HG03521 (cell line): Measurements from ENCODE around the gene LTB4R2.

ENCODE experiments used
- ATAC-seq: cut with Tn5 transposase; IDR thresholded peaks from one replicate; pipeline ENCODE4 v1.9.1; 2021; ENCODE audit warnings: mild to moderate bottlenecking, moderate library complexity; ENCODE audit not compliant: unreplicated experiment

The LTB4R2 gene

DNA sequence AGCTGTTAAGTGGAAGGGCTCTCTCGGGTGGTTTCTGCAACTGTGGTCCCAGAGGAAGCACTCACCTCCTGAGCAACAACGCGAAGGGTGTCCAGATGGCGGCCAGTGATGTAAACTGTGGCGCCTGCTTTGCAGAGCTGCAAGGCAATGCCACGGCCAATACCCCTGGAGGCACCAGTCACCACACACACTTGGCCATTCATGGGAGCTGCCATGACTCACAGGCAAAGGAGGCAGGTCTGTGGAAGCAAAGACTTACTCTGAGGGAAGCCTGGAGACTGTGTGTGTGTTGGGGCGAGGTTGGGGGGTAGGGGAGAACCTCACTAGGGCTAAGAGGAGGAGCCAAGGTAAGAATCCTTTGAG is 11.1 kb upstream of the LTB4R2 start:
- ATAC-seq = peak; percentile 3

- peak; percentile 77 for ATAC-seq
These were observed 10.4 kb upstream of the LTB4R2 start, which contains the start of the genes DHRS1 and NOP9 for GRCh38 chr14:24299255-24300191. Gene DHRS1, minus strand, starts transcription at chr14:24299780. Its CDS starts 674 bp downstream, at chr14:24299106. Gene NOP9, plus strand, starts transcription at chr14:24299850. Its CDS starts 105 bp downstream, at chr14:24299955.

DNA sequence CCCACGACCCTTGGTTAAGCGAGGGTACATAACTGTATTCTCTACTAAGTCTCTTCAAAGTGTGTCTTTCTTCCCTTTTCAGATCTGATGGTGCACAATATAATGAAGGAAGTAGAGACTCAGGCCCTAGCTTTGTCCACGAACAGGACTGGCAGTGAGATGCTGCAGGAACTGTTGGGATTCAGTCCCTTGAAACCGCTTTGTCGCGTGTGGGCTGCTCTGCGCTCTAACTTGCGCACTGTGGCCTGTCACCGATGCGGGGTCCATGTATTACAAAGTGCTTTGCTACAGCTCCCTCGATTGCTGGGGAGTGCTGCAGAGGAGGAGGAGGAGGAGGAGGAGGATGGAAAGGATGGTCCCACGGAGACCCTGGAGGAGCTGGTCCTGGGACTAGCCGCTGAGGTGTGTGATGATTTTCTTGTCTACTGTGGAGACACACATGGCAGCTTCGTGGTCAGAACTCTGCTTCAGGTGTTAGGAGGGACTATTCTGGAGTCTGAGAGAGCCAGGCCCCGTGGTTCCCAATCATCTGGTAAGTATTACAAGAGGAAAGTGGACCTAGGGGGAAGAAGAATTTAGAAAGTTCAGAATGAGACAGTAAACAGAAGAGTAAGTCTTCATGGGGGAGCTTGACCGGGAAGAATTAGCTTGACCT is 9.5 kb upstream of the LTB4R2 start:
- ATAC-seq = no peak

DNA sequence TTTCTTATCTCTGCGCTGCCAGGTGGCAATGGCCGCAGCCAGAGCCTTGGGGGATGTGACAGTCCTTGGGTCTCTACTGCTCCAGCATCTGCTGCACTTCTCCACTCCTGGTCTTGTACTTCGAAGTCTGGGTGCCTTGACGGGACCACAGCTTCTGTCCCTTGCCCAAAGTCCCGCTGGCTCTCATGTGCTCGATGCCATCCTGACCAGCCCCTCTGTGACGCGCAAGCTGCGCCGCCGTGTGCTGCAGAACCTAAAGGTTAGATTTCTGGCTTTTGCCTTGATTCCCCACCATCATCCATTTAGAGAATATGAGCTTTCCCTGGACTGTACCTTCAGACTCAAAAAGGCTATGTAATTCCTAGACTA is 5.9 kb upstream of the LTB4R2 start:
- ATAC-seq = no peak

- no peak for ATAC-seq
These were observed 2.8 kb upstream of the LTB4R2 start for GRCh38 chr14:24307156-24307574.

DNA sequence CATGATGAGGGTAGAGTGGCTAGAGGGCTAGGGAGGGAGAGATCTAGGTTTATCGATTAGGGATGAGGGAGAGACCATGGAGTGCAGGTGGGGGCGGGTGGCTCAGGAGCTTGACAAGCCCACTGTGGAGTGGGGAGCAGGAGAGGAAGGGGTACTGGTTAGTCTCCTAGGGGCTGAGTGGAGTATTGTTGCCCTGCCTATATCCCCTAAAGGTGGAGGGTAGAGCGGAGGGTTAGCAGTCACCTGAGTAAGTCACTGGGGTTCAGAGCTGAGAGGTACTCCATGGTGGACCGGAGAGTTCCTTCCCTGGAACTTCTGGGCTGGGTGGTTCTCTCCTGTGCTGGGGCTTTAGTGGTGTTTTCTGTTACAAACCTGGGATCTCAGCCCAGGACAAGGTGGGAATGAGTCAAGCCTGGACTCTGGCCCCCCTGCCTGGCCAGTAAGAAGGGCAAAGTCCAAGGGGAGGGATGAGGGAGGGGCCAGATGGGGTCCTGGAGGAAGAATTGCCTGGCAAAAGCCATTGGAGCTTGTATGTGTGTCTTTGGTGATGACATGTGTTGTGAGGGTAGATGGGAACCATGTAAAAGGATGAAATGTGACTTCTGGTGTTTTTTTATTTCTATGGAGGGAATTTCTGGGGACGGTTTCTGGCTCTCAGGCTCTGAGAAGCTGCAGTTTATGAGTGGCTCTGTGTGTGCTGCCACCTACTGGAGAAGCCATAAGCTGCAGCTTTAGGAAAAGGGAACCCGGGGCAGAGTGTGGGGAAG is 2.2 kb upstream of the LTB4R2 start, which contains the start of gene CIDEB:
TSS of gene CIDEB (minus strand) at position 403 of the 767 bp plus-strand sequence. CDS start at position 284, 119 bp downstream.
- no peak for ATAC-seq

DNA sequence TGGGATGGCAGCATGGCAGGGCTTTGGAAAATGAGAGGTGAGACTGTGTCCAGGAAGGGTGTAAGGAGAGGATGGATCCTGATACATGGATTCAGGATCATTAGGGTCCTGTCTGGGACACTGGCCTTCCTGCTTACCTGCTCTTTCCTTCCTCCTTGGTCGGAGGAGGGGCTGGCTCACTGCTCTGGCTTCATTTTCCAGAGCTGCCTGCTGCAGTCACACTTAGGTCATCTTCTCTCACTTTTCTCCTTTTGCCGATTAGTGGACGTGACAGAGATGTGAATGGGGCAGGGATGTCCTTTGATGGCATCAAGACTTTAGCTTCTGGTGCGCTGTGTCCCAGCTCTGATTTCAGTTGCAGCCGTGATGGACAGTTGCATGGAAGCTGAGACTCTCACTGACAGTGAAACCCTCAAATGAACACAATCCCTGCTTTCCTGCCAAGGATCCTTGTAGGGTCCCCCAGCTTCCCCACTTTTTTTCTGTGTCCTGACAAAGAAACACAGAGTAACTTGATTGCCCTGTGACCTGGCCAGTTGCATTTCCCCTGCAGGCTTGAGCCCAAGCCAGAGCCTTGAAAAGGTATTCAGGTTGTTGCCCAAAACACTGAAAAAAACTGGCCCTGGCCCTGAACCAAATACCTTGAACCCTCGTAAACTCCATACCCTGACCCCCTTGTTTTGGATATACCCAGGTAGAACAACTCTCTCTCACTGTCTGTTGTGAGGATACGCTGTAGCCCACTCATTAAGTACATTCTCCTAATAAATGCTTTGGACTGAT is 1.4 kb upstream of the LTB4R2 start:
- no peak for ATAC-seq

- ATAC-seq = no peak
These were observed 315 bp downstream of the LTB4R2 start for GRCh38 chr14:24310265-24310645.

GRCh38 chr14:24310646-24311604 is 985 bp downstream of the LTB4R2 start, which contains the start of gene LTB4R:
Gene LTB4R, plus strand, starts transcription at chr14:24311502. Its CDS starts 4,150 bp downstream, at chr14:24315652.
- peak; percentile 59 for ATAC-seq

DNA sequence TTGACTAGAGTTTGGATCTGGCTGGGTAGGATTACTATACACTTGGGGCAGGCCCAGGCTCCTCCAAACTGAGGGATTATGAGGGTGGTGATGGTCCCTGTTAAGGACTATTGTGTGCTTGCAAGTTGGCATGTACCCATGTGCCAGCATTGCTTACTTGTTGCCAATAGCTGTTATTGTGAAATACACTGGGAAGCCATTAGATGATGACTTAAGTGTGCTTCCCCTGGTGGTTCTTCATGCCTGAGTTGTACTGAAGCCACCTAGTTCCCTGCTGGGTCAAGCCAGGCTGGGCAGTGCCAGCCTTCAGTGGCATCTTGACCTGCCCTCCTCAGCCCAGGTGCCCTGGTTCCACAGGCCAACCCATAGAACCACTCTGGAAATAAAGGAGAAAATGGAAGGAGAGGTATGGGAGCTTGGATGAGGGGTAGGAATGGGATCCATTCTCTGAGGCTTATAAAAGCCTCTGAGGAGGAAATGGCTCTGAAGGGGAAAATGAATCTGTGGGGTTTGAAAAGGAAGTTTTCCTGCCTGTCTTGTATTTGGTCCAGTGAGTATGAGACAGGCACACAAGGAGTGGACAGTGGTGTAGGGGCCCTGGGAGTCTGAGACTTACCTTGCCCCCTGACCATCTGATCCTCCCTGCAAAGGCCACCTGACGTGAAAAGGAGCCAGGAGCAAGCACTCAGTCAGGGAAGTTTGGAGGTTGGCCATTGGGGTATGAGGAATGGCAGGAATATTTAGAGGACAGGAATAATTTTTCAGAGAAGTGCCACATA is 2.1 kb downstream of the LTB4R2 start:
- no peak for ATAC-seq

- ATAC-seq = no peak
These were observed 3.0 kb downstream of the LTB4R2 start for GRCh38 chr14:24312736-24313507.

DNA sequence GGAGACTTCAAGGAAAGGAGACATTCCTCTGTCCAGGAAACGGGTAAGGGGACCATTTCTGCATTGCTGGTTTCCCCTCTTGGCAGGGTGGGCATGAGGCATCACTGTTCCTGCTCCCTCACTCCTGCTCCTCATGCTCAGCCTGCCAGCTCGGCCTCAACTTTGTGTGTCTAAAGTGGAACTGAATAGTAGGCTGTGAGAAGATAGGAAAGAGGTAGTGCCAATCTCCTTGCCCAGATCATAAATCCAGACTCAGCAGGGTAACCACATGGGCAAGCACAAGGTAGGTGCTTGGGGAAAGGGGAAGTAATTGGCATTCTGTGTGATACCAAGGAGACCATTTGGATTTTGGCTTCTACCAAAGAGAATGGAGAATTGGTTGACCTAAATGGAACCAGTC is 4.0 kb downstream of the LTB4R2 start:
- no peak for ATAC-seq

DNA sequence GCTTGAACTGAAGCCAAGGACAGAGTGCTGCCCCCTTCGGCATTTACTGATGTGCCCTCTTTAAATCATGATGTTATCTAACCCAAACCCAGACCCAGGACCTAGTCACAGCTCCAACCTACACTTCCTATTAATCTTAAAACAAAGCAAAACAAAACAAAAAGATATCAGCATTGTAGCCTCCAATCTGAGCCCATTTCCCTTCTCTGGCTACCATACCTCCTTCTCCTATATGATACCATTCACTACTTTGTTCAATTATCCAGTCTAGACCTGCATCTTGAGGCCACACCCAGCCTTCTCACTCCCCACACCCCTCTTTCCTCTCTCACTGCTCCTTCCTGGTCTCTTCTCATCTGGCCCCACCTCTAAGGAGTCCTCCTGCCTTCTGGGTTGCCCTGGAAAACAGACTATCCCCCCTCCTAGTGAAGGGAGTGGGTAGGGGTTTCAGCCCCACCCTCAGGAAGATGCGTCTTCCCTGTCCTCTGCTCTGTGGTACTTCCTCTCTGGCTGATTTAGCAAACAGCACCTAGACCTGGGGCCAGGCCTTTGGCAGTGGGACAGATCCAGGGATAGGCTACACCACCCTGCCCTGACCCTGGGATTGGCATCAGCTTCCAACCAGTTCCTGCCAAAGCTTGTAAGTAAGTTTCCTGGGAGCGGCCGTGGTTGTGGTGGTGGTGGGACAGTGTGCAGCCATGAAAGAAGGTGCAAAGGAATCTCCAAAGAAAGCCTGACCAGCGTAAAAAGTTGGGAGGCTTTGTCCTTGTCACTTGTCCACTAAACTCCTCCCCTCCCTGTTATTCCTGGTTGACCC is 4.6 kb downstream of the LTB4R2 start:
- no peak for ATAC-seq

GRCh38 chr14:24315243-24315806 is 5.4 kb downstream of the LTB4R2 start:
- ATAC-seq = no peak

- ATAC-seq = no peak
These were observed 6.1 kb downstream of the LTB4R2 start for GRCh38 chr14:24315807-24316596.

DNA sequence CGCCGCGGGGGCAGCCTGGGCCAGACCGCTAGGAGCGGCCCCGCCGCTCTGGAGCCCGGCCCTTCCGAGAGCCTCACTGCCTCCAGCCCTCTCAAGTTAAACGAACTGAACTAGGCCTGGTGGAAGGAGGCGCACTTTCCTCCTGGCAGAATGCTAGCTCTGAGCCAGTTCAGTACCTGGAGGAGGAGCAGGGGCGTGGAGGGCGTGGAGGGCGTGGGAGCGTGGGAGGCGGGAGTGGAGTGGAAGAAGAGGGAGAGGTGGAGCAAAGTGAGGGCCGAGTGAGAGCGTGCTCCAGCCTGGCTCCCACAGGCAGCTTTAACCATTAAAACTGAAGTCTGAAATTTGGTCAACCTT is 6.6 kb downstream of the LTB4R2 start:
- ATAC-seq = no peak
